ENCODE results near the gene JARID2.

The JARID2 gene

DNA sequence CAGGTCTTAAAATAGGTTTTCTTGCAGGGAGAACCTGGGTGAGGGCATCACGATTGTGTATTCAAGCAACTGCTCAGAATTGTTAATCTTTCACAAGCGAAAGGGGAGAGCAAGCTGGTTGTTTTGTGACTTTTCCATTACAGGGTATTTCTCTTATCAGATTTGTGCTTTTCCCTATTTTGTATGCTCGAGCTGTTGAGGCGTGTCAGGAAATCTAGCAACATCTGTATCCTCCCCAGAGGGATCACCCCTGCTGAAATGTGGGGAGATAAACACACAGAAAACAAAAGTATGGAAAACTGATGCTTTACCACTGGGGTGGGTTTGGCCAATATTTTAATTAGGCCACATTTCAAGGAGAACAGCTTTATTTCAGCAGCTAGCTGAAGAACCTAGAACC, 230.0 kb downstream of the JARID2 start:
- DNase-seq (ENCODE audit: insufficient read length, low spot score) (no peak), FAIRE-seq (no peak)

DNA sequence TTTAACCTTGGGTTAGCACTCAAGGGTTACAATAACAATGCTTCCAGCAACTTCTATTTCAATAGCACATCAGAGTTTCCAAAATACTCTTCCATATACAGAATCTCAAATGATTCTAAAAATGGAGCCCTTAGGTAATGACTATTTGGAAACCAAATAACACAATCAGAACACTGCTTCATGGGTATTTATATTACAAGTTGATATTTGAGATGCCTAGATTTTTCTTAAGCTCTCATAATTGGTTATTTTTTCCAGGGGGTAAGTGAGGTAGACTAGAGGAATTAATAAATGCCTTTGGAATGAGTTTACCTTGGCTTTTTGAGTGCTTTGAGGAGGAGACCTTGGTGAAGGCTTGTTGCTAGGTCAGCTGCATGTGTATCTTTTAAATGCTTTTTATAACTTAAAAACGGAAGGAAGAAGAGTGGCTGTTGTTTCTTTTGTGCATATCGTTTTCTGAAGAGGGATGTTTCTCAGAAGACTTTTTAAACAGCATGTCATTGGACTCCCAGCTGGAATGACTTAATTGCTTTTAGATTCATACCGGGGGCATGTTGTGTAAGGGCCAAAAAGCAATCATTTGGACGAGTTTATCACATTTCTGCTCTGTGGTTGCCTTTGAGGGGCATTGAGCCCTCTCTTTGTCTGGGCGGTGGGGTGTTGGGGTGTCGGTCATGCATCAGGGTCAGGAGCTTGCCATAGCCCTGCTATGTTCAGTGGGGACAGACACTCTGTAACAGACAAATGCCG, 230.9 kb downstream of the JARID2 start:
- DNase-seq (ENCODE audit: insufficient read length, low spot score), result no peak
- FAIRE-seq, result no peak

DNA sequence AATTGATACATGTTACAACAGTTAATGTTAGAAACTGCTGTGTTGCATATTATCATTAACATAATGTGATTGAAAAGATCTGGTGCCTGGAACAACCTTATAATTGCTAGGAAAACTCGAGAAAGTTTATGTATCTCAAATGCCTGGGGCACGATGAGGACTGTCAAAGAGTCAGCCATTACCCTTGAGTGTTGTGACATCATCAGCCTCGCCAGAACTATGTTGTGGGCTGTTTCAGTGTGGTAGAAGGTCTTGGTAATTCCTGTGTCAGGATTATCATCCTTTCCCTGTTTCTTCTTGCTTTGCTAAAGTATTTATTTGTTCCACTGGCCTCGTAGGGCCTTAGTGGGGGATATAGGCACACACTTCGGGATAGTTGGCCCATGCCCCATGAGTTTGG, 231.9 kb downstream of the JARID2 start:
- DNase-seq (ENCODE audit: insufficient read length, low spot score) (no peak), FAIRE-seq (no peak)

DNA sequence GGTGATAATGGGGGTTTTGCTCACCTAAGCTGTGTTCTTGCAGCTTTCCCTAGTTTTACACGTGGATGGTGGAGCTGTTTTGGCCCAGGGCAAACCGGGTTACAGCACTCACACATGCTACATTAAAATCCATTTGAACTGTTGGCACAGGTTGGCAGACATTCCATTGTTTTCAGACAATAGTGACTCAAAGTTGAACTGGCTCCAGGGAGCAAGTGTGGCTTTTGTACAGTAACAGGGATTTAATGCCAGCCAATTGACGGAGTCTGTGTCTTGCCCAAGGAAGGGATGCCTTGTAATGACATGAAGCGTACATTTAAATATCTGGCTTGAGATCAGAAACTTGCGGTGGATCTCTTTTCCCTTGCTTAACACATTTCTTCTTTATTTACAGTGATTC, 233.9 kb downstream of the JARID2 start:
- DNase-seq (ENCODE audit: insufficient read length, low spot score) (no peak), FAIRE-seq (no peak)

DNA sequence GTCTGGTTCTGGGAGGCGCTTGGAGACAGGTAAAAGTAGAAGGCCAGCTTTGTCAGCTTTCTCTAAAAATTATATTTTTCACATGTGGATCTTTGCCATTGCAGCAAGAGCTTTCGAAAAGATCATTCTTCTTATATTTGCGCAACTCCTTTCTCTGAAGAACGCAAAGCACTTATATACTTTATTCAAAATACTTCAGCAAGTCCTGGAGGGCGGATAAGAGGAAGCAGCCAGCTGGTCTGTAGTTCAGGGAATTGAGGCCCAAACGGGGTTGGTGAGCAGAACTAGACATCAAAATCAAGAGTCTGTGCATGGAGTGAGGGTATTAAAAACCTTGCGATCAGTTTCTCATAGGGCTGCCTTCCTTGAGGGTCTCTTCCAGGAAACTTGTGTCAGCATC, 234.7 kb downstream of the JARID2 start:
- DNase-seq (ENCODE audit: insufficient read length, low spot score), result no peak
- FAIRE-seq, result no peak

DNA sequence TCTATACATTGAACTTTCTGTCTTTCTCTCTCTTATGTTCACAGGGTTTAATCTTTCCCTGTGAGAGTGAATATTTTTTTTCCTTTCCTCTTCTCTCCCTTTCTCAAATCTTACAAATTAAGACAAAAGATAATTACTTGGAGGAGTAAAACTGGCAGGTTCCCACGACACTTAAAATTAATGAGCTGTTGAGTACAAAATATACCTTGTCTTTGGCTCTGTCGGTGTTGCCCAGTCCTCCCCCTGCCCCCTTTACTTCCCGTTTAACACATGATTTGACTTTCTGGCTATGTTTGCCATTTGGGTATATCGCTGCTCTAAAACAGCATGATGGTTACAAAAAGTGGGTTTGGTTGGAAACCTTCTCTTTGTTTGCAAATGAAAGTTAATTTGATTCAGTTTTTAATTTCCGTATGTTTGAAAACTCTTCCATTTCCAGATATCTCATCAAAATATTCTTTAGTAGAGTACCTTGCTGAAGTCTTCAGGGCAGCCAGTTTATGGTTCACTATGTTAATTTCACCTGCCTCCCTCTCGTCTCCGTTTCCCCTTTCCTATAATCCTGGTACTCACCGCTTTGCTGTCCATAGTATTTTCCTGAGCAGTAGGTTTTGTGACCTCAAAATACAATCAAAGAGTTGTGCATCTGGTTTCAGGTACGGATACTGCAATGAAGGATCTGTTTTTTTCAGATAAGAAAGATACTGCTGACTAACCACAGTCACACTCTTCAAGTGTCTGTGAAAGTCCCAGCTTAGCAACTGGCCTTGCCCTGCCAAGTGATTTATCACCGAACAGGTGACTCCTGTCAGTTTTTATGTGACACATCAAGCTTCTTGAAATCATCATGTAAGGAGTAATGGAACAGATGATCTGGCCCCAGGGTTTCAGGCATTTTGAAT, 235.8 kb downstream of the JARID2 start:
- DNase-seq (ENCODE audit: insufficient read length, low spot score), result no peak
- no peak for FAIRE-seq

DNA sequence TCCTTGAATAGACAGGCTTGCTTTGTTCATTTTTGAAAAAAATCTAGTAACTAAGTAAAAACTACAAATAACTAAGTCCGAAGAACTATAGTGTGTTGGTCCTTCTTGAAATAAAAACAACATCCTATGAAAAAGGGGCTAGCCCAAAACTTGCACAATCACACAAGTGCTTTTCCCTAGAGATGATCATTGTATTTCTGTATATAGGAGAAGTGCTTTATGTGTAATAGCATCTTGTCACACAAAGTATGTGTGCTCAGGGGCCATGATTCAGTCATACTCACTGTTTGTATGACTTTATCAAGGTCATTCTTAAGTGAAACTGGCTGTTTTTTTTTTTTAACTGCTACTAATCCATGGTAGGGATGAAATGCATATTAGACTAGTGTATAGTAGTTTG, 237.2 kb downstream of the JARID2 start:
- DNase-seq (ENCODE audit: insufficient read length, low spot score) (no peak), FAIRE-seq (no peak)

DNA sequence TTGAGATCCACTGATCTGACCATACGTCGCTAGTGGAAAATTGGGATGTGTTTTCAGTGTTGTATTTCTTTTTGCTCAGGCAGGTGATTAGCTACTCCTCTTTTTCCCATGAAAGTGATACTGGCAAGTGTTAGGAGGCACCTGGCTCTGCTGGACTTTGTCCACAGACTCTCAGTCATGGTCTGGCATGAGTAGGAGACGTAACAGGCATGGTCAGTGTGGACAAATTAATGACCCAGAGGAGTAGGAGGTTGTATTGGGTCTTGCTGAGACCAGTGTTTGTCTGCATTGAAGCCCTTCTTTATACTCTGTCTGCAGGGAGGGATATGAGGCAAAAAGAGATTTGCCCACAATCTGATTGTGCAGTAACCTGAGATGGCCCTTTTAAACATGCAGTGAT, 238.3 kb downstream of the JARID2 start:
- FAIRE-seq (no peak), DNase-seq (ENCODE audit: insufficient read length, low spot score) (no peak)

DNA sequence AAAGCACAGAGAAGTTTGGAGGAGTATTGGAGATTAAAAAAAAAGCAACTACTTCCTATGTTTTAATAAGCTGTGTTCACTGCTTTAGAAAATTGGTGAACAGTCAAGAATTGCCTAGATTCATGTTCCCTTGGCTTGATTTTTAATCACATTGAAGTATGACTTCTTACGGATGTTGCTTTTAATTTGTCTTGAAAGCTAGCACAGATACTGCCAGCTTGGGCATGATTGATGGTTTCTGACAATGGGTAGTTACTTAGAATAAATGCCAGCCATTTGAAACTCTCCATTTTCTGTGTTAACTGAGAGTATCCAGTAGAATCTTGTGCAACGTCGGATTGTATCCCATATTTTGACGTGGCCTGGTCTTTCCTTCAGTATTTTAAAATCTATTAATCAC, 239.0 kb downstream of the JARID2 start:
- FAIRE-seq, result no peak
- no peak for DNase-seq (ENCODE audit: insufficient read length, low spot score)

DNA sequence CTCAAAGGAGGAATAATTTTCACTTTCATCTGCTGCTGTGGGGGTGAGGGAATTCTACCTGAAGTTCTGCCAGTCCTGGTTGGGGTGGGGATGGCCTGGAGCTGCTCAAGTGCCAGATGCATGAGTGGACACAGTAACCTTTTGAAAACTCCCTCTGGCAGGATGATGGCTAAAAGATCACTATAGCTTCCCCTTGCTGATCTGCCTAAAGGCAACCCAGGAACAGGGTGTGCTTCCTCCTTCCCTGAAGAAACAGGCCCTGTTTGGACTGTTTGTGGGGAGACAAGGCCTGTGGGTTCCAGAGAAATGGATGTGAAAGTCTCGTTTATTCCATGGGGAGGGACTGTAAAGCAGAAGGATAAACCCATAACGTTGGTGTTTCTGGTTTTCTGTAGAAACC, 240.1 kb downstream of the JARID2 start:
- DNase-seq (ENCODE audit: insufficient read length, low spot score), result no peak

DNA sequence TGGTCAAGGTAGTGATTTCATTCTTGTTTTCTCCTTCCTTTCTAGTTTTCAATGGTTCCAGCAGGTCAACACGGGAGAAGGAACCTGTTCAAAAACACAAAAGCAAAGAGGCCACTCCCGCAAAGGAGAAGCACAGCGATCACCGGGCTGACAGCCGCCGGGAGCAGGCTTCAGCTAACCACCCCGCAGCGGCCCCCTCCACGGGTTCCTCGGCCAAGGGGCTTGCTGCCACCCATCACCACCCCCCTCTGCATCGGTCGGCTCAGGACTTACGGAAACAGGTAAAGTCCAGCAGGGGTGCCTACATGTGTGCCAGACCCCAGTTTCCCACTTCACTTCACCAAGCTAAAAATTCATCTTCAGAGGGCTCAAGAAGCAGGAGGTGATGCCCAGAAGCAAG, 241.4 kb downstream of the JARID2 start:
- FAIRE-seq, result no peak
- no peak for DNase-seq (ENCODE audit: insufficient read length, low spot score)

More for the DNA sequence above, 240.1 kb downstream of the JARID2 start:
- FAIRE-seq, result no peak

DNA sequence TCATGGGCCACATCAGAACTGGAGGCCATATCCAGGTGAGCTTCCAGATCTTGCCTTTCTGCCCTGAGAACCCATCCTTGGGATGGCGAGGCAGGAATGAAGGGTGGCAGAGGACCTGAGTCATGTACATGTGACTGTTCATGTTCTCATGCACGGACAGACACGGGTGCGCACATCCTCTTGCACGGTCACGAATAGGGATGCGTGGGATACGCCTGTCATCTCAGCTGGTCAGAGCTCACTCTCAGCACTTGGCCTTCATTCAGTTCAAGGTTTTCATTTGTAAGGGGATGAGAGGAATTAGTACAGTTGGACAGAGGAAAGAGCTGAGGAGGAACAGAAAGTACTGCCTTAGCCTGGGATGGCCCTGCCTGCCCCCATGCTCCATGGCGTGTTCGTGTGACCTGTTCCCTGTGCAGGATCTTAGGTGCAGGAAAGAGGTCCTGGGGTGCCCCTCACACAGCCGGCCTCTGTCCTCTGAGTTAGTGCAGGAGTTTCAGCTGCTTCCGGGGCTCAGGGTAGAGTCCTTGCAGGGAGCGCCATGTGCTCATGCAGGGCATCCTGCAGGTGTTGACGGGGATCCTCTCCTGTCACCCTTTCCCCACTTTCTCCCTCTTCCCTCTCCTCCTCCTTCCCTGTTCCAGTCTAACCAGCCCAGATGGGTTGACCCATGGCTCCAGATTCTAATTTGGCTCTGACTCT, 243.5 kb downstream of the JARID2 start:
- FAIRE-seq (no peak), DNase-seq (ENCODE audit: insufficient read length, low spot score) (no peak)

DNA sequence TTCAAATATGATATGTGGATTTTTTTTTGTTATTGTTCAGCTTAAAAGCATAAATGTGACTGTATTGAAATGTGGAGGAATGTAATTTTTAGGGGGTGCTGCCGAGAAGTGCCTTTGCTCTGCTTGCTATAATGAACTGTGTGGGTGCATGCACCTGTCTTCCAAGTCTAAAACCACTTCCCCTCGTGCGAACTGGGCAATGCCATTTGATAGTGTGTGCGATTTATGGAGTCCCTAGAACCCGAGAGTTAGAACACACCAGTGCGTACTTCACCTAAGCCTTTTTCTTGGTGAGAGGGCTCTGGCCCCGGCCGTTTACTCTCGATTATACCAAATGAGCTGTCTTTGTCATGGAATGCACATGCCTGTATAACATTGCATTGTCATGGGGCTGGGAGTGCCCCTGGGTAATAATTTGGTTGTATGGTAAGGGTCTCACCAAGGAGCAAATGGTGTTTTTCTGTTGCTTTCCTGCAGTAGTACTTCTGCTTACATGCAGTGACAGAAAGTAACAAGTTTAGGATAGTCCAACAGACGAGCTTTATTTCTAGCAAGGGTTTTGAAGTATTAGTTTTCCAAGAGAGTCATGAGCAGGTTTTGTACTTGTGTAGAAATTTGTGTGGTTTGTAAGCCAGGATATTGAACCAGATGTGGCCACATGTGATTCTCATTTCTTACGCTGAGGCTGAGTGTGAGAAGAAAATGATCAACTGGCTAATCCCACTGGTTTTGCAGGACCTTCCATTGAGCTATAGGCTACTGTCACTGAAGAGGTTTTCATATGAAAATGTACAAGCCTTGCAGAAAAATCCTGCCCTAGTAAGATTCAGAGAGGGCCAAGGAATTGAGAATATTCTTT, 244.6 kb downstream of the JARID2 start:
- DNase-seq (ENCODE audit: insufficient read length, low spot score), result no peak
- no peak for FAIRE-seq

DNA sequence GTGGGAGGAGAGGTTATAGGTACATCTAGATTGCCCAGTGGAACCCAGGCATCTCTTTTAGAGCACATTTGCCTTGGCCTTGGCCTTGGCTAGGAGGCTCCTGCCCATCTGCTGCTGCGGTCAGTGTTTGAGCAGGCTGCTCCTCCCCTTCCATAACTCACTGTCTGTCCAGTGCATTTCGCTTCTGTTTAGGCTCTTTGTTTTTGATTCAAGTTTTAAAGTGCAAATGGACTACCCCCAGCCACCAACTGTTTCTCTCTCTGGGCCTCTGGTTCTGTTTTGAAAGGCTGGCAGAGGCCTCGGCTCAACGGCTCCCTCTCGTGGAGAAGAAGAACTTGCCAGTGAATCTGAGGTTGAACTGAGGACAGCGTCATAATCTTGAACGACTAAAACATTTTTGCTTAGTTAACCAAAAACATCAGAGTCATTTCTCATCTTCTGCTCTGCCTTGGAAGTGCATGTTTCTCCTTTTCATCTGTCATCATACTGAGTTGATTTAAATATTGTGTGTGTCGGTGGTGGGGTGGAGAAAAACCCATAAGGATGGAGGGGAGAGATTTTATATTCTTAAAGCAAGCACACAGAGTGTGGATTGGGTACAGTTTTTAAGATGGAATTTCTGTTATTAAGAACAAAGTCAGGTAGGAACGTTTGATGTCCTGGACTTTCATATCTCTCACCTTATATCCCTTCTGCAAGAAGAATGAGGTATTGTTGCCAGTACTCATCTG, 245.6 kb downstream of the JARID2 start:
- peak; percentile 48 for DNase-seq (ENCODE audit: insufficient read length, low spot score)
- FAIRE-seq, result peak; percentile 90

DNA sequence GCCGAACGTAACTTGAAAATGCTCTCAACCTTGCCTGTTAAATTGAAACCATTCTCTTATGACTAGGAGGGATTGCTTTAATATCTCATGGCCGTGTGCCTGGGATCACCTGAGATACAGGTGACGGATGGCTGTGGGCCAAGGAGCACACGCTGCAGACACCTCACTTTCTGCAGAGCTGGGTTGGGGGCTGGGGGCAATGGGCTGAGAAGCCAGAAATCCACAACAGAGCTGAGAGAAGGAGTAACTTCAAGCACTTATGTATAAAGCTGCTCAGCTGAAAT, 246.1 kb downstream of the JARID2 start:
- no peak for DNase-seq (ENCODE audit: insufficient read length, low spot score)
- FAIRE-seq, result no peak

DNA sequence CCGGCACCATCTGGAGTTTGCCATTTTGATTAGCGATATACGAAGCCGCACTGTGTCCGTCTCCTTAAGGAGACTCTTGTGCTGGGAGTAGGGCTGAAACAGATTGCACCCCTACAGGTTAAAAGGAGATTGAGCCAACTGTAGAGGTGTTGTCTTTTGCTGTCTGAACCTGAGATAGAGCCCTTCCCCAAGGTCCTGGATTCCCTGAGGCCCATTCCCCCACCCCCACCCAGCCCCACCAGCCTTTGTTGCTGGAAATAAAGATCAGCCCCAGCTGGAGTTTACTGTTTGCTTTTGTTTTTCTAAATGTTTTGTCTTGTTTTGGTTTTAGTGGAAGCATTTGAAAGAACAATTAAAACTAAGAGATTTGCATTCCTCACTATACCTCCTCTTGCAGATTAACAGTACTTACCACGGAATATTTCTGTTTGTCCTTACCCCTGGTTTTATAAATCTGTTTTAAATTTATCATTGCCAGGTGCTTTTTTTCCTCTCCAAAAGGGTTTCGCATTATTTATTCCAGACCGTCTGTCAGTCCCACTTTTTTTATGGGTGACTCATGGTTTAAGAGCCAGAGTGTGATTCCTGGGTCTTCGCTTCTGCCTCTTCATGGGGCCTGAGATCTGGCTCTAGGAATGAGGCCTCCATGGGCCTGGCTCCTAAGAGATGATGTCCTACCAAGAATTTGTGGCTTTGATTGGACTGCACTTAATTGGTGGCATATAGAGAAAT, 247.7 kb downstream of the JARID2 start:
- no peak for DNase-seq (ENCODE audit: insufficient read length, low spot score)
- no peak for FAIRE-seq

DNA sequence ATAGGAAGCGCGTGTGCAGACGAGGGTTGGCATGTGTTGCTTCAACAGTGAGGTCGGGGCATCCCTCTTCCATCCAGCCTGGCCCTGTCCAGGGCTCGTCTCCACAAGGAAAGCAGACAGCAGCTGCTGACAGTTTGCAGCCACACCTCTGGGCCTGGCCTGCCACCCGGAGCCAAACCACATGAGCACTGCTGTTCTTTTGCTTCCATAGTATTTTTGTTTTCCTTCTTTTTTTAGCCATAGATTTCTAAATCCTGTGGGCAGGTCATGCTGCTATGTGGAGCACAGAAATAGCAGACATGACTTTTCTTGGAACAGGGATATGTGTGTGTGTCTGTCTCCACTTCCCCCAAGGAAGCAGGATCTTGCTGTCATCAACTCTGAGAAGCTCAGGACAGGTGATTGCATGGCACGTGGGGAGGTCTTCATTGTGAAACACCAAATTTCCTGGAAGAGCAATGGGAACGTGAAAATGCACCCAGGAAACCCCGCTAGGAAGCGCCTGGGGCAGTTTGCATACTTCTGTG, 249.6 kb downstream of the JARID2 start:
- FAIRE-seq (no peak), DNase-seq (ENCODE audit: insufficient read length, low spot score) (no peak)

DNA sequence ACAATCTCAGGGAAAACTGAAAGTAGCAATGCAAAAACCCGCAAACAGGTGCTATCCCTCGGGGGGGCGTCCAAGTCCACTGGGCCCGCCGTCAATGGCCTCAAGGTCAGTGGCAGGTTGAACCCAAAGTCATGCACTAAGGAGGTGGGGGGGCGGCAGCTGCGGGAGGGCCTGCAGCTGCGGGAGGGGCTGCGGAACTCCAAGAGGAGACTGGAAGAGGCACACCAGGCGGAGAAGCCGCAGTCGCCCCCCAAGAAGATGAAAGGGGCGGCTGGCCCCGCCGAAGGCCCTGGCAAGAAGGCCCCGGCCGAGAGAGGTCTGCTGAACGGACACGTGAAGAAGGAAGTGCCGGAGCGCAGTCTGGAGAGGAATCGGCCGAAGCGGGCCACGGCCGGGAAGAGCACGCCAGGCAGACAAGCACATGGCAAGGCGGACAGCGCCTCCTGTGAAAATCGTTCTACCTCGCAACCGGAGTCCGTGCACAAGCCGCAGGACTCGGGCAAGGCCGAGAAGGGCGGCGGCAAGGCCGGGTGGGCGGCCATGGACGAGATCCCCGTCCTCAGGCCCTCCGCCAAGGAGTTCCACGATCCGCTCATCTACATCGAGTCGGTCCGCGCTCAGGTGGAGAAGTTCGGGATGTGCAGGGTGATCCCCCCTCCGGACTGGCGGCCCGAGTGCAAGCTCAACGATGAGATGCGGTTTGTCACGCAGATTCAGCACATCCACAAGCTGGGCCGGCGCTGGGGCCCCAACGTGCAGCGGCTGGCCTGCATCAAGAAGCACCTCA, 250.7 kb downstream of the JARID2 start:
- DNase-seq (ENCODE audit: insufficient read length, low spot score) (no peak), FAIRE-seq (no peak)
